Choroid plexus epithelial cell (primary cell): ENCODE data around the gene ZC3H7B.

Experiments used
- DNase-seq: peaks from one replicate; pipeline ENCODE4 v3.0.0-alpha.2; 2010; ENCODE audit warnings: low read depth
- H3K4me3 ChIP-seq: 2 replicates; pipeline ENCODE4 v1.5.1; 2011; ENCODE audit warnings: low read depth, mild to moderate bottlenecking, control low read depth, low read length, moderate library complexity
- TF ChIP-seq, protein P1 (sequence below): conservative IDR thresholded peaks from 2 replicates; pipeline ENCODE4 v1.5.1; 2011; ENCODE audit warnings: low read depth, mild to moderate bottlenecking, control low read depth, inconsistent platforms, low read length, moderate library complexity

ZC3H7B gene

DNA sequence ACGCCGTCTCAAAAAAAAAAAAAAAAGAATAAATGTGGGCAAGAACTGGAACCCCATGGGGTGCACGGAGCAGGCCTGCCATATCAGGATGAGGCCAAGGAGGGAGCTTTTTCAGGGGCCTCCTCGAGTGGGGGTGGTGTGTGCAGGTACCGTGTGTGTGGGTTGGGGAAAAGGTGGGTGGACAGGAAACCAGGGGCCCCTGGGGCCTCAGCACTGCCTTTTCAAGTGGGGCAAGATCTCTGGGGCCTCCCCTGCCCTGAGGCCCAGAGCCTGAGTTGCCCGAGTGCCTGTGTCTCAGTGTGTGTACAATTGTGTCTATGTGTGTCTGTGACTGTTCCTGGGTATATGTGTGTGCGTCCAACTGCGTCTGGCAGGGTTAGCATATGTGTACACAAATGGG lies 104.3 kb downstream of the ZC3H7B start:
- TF ChIP-seq, protein P1, sequence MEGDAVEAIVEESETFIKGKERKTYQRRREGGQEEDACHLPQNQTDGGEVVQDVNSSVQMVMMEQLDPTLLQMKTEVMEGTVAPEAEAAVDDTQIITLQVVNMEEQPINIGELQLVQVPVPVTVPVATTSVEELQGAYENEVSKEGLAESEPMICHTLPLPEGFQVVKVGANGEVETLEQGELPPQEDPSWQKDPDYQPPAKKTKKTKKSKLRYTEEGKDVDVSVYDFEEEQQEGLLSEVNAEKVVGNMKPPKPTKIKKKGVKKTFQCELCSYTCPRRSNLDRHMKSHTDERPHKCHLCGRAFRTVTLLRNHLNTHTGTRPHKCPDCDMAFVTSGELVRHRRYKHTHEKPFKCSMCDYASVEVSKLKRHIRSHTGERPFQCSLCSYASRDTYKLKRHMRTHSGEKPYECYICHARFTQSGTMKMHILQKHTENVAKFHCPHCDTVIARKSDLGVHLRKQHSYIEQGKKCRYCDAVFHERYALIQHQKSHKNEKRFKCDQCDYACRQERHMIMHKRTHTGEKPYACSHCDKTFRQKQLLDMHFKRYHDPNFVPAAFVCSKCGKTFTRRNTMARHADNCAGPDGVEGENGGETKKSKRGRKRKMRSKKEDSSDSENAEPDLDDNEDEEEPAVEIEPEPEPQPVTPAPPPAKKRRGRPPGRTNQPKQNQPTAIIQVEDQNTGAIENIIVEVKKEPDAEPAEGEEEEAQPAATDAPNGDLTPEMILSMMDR: no peak
- no peak for DNase-seq

DNA sequence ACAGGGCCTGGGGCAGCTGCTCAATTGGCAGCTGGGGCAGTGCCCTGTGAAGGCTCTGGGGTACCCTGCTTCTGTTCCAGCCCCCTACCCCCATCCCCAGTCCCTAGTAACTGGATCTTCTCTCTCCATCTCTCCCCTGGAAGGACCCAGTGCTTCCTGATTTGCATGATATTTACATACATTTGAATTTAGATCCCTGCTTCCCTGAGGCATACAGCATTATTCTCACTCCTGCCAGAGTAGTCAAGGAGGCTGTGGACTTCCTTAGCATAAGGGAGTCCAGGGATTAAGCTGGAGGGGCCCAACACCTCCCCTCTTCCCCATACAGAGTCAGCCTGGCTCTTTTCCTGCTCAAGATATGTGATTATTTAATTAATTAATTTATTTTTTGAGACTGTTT lies 105.1 kb downstream of the ZC3H7B start:
- TF ChIP-seq, protein P1: no peak
- no peak for DNase-seq
- H3K4me3 ChIP-seq: no peak overlapping the region

More for the DNA sequence above, 104.3 kb downstream of the ZC3H7B start:
- no peak overlapping the region for H3K4me3 ChIP-seq

DNA sequence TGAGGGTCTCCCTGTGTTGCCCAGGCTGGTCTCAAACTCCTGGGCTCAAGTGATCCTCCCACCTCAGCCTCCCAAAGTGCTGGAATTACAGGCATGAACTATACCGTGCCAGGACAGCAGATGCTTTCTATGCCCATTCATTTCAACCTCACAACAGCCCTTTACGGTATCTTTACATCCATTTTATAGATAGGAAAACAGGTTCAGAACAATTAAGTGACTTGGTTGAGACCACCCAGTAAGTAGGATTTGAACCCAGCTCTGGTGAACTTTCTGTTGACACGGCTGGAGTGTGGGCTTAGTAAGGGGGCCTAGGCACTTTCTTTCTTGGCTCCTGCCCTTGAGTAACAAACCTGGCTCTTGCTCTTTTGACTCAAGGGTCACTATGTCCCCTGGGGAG lies 106.1 kb downstream of the ZC3H7B start:
- TF ChIP-seq, protein P1: no peak
- DNase-seq: no peak

DNA sequence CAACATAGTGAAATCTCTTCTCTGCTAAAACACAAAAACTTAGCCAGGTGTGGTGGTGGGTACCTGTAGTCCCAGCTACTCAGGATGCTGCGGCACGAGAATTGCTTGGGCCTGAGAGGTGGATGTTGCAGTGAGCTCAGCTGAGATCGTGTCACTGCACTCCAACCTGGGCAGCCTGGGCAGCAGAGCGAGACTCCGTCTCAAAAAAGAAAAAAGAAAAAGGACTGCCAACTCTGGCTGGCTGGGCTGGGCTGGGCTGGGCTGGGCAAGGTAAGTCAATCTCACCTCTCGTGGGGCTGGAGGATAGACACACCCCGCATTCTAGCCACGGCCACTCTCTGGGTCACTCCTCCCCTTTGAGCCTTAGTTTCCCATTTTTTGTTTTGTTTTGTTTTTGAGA lies 107.3 kb downstream of the ZC3H7B start:
- TF ChIP-seq, protein P1: no peak

More for the DNA sequence above, 106.1 kb downstream of the ZC3H7B start:
- H3K4me3 ChIP-seq: no peak overlapping the region

More for the DNA sequence above, 107.3 kb downstream of the ZC3H7B start:
- DNase-seq: no peak
- H3K4me3 ChIP-seq: no peak overlapping the region
